Naive thymus-derived CD8-positive, alpha-beta T cell (primary cell): ENCODE measurements around the gene ENTPD7. TPM values are rescaled to one million over a fixed set of nuclear protein-coding genes. Genes with fewer than 3 reads are reported as not detected.
"Not testable (repeated sequence)": the region's sequence is repeated elsewhere in the genome, so short reads cannot be mapped to it uniquely, and the experiment has no call there.

Experiments used
- ATAC-seq, 2 donors: fragments of 150-1000 bp; cut with Tn5 transposase in 1 of 2; sonication (Bioruptor Pico), chemical (Tn5 transposase) in 1 of 2; 1 replicate in 1 of 2; 2 replicates in 1 of 2; pipeline ENCODE4 v1.10.0; 2021; ENCODE audit warnings: mild to moderate bottlenecking in 2 of 2, moderate library complexity in 2 of 2
- POLR2A ChIA-PET: fragments of 350-600 bp; sonication (Branson Sonifier 250); formaldehyde crosslinking; loops from one replicate; lab custom pipeline; 2021; ENCODE audit warnings: antibody characterized with exemption; lab: Charles Lee
- DNase-seq, 10 donors: peaks; one replicate each; pipeline versions ENCODE4 v3.0.0 to v3.0.0-alpha.2; 2020 to 2022
- H3K27ac Mint-ChIP-seq, 10 donors: one replicate each; pipeline ENCODE4 v1.8.0; 2020 to 2022; ENCODE audit warnings: mild to moderate bottlenecking in 10 of 10, mixed read lengths in 10 of 10, moderate library complexity in 4 of 10, inconsistent platforms in 1 of 10
- H3K27me3 Mint-ChIP-seq, 5 donors: one replicate each; pipeline ENCODE4 v1.8.0; 2021 to 2022; ENCODE audit warnings: mixed read lengths in 5 of 5
- H3K36me3 Mint-ChIP-seq, 3 donors: one replicate each; pipeline ENCODE4 v1.8.0; 2020 to 2022; ENCODE audit warnings: mixed read lengths in 3 of 3, mild to moderate bottlenecking in 2 of 3, inconsistent platforms in 1 of 3
- H3K4me1 Mint-ChIP-seq, 4 donors: one replicate each; pipeline ENCODE4 v1.8.0; 2021 to 2022; ENCODE audit warnings: mixed read lengths in 4 of 4
- H3K4me3 Mint-ChIP-seq, 10 donors: one replicate each; pipeline ENCODE4 v1.8.0; 2020 to 2022; ENCODE audit warnings: mild to moderate bottlenecking in 10 of 10, mixed read lengths in 10 of 10, moderate library complexity in 6 of 10, inconsistent platforms in 1 of 10
- H3K9me3 Mint-ChIP-seq, 9 donors: one replicate each; pipeline ENCODE4 v1.8.0; 2020 to 2022; ENCODE audit warnings: mixed read lengths in 9 of 9, mild to moderate bottlenecking in 3 of 9, inconsistent platforms in 1 of 9, moderate library complexity in 1 of 9
- polyA plus RNA-seq, 3 donors: library from polyadenylated mRNA; unstranded; fragments of 300-500 nt; fragmentation: Illumina TruSeq; gene quantifications; one replicate each; pipeline ENCODE4 v1.2.3, GENCODE V29; 2021
- total RNA-seq, 8 experiments: library from RNA in 2 of 8; stranded (reverse) in 2 of 8; gene quantifications; one replicate each; pipeline ENCODE4 v1.2.3 and lab custom pipeline; 2021 to 2026

Gene ENTPD7
- total and polyA plus RNA-seq, 5 experiments from 2014 or later = 0.33 to 2.9 (median 0.83) TPM

GRCh38 chr10:99621454-99622251 is 37.7 kb upstream of the ENTPD7 start:
- Mint-ChIP-seq H3K27ac (peak overlapping the region; percentile 77 to 99 (median 96)), H3K4me3 (peak overlapping the region; percentile 74 to 96 (median 90)), H3K9me3 (no peaks in the 10 kb centered on the region), H3K27me3 (no peaks in the 10 kb centered on the region), H3K4me1 (peaks cover 20 to 43% (median 38%) of the 10 kb centered on the region in 4 donors), H3K36me3 (peaks cover 0 to 3% (median 0%) of the 10 kb centered on the region in 3 donors)
- POLR2A ChIA-PET = interaction anchor here (1.0 to 2.9 kb wide), 3 partner anchors 32 to 191 kb away, joined by 3 to 18 read pairs (median 16); partner anchors contain the start of genes ENTPD7 and GOT1
- ATAC-seq = no peak
- DNase-seq = no peak

DNA sequence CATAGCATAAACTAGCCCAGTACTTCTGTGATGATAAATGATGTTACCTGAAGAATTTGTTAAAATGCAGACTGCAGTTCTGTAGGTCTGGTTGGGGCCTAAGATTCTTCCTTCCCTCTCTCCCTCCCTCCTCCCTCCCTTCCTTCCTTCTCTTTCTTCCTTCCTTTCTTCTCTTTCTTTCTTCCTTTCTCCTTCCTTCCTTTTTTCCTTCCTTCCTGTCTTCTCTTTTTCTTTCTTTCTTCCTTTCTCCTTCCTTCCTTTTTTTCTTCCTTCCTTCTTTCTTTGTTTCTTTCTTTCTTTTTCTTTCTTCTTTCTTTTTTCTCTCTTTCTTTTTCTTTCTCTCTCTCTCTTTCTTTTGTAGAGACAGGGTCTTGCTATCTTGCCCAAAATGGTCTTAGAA is 35.4 kb upstream of the ENTPD7 start:
- H3K9me3 Mint-ChIP-seq = no peaks in the 10 kb centered on the region
- peaks cover 0 to 4% (median 0%) of the 10 kb centered on the region in 5 donors for H3K27me3 Mint-ChIP-seq
- no peak for DNase-seq
- POLR2A ChIA-PET = no interaction called here
- no peak for ATAC-seq
- H3K4me3 Mint-ChIP-seq = no peak overlapping the region
- H3K36me3 Mint-ChIP-seq = no peaks in the 10 kb centered on the region
- peak overlapping the region in 3 of 10 donors; percentile 29 to 72 (median 66) for H3K27ac Mint-ChIP-seq
- H3K4me1 Mint-ChIP-seq = peaks cover 14 to 20% (median 17%) of the 10 kb centered on the region in 4 donors

GRCh38 chr10:99625124-99625523 is 34.2 kb upstream of the ENTPD7 start:
- peaks cover 9 to 15% (median 12%) of the 10 kb centered on the region in 4 donors for H3K4me1 Mint-ChIP-seq
- H3K36me3 Mint-ChIP-seq, ATAC-seq, H3K9me3 Mint-ChIP-seq, POLR2A ChIA-PET, H3K4me3 Mint-ChIP-seq, H3K27me3 Mint-ChIP-seq, DNase-seq, H3K27ac Mint-ChIP-seq: not testable (repeated sequence)

- Mint-ChIP-seq H3K9me3 (no peaks in the 10 kb centered on the region), H3K36me3 (no peaks in the 10 kb centered on the region), H3K4me1 (peaks cover 0 to under 1% (median 0%) of the 10 kb centered on the region in 4 donors), H3K4me3 (no peak overlapping the region), H3K27ac (no peak overlapping the region), H3K27me3 (peaks cover 12 to 24% (median 19%) of the 10 kb centered on the region in 5 donors)
- ATAC-seq (no peak), DNase-seq (no peak)
- POLR2A ChIA-PET = no interaction called here
Observed at GRCh38 chr10:99628923-99629624, 30.2 kb upstream of the ENTPD7 start.

- peaks cover 0 to 3% (median 0%) of the 10 kb centered on the region in 3 donors for H3K36me3 Mint-ChIP-seq
- H3K9me3 Mint-ChIP-seq = no peaks in the 10 kb centered on the region
- H3K27ac Mint-ChIP-seq = no peak overlapping the region
- POLR2A ChIA-PET = no interaction called here
- H3K4me3 Mint-ChIP-seq = no peak overlapping the region
- H3K27me3 Mint-ChIP-seq = peaks cover 13 to 30% (median 24%) of the 10 kb centered on the region in 5 donors
- no peaks in the 10 kb centered on the region for H3K4me1 Mint-ChIP-seq
- DNase-seq = no peak
- ATAC-seq = no peak
Observed at GRCh38 chr10:99629625-99629978, 29.7 kb upstream of the ENTPD7 start.

DNA sequence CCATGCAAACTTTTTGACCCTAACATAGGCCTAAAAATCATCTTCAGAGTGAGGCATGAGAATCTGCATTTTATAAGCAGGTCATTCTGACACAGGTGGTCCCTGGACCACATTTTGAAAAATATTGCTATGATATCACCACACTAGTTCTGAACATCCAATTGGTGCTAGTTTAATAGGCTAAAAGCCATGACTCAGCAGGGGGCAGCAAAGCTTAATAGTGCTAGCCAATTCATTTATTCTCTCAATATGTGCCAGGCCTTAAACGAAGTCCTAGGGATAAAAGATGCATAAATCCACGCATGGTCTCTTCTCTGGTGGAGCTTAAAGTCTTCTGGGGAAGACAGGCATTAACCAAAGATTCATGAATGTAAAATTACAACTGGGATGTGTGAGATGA is 28.9 kb upstream of the ENTPD7 start:
- Mint-ChIP-seq H3K36me3 (peaks cover 0 to 5% (median 0%) of the 10 kb centered on the region in 3 donors), H3K27me3 (peaks cover 15 to 34% (median 31%) of the 10 kb centered on the region in 5 donors), H3K27ac (no peak overlapping the region), H3K4me1 (no peaks in the 10 kb centered on the region), H3K9me3 (no peaks in the 10 kb centered on the region), H3K4me3 (no peak overlapping the region)
- POLR2A ChIA-PET = no interaction called here
- no peak for ATAC-seq
- DNase-seq = no peak

GRCh38 chr10:99630991-99631390 is 28.3 kb upstream of the ENTPD7 start:
- no peak overlapping the region for H3K4me3 Mint-ChIP-seq
- ATAC-seq (no peak), DNase-seq (no peak)
- H3K27me3 Mint-ChIP-seq = peaks cover 15 to 38% (median 31%) of the 10 kb centered on the region in 5 donors
- H3K27ac Mint-ChIP-seq = no peak overlapping the region
- peaks cover 0 to 5% (median 0%) of the 10 kb centered on the region in 3 donors for H3K36me3 Mint-ChIP-seq
- no peaks in the 10 kb centered on the region for H3K9me3 Mint-ChIP-seq
- no peaks in the 10 kb centered on the region for H3K4me1 Mint-ChIP-seq
- POLR2A ChIA-PET = no interaction called here

- Mint-ChIP-seq H3K36me3 (peaks cover 0 to 5% (median 0%) of the 10 kb centered on the region in 3 donors), H3K4me1 (no peaks in the 10 kb centered on the region), H3K9me3 (peaks cover 0 to 3% (median 0%) of the 10 kb centered on the region in 9 donors), H3K27me3 (peaks cover 16 to 43% (median 34%) of the 10 kb centered on the region in 5 donors), H3K27ac (no peak overlapping the region), H3K4me3 (no peak overlapping the region)
- DNase-seq (no peak), ATAC-seq (no peak)
- POLR2A ChIA-PET = no interaction called here
Observed at GRCh38 chr10:99631496-99631895, 27.8 kb upstream of the ENTPD7 start.

GRCh38 chr10:99633832-99634231 is 25.5 kb upstream of the ENTPD7 start:
- POLR2A ChIA-PET = no interaction called here
- peaks cover 17 to 55% (median 40%) of the 10 kb centered on the region in 5 donors for H3K27me3 Mint-ChIP-seq
- no peak overlapping the region for H3K4me3 Mint-ChIP-seq

DNA sequence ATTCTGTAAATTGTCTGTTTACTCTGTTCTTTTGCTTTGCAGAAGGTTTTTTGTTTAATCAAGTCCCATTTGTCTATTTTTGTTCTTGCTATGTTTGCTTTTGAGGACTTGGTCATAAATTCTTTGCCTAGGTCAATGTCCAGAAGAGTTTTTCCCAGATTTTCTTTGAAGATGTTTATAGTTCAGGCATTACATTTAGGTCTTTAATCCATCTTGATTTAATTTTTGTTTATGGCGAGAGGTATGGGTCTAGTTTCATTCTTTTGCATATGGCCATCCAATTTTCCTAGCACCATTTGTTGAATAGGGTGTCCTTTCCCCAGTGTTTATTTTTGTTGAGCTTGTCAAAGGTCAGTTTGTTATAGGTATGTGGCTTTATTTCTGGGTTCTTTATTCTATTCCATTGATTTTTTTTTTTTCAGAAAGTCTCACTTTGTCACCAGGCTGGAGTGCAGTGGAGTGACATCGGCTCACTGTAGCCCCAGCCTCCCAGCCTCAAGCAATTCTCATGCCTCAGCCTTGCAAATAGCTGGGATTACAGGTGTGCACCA is 11.6 kb upstream of the ENTPD7 start:
- Mint-ChIP-seq H3K27ac (no peak overlapping the region), H3K9me3 (peaks cover 0 to 31% (median 4%) of the 10 kb centered on the region in 9 donors), H3K36me3 (peaks cover 0 to 7% (median 2%) of the 10 kb centered on the region in 3 donors), H3K4me3 (no peak overlapping the region), H3K27me3 (peaks cover 10 to 51% (median 28%) of the 10 kb centered on the region in 5 donors), H3K4me1 (no peaks in the 10 kb centered on the region)
- no peak for DNase-seq
- no peak for ATAC-seq
- POLR2A ChIA-PET = no interaction called here

More at GRCh38 chr10:99633832-99634231, 25.5 kb upstream of the ENTPD7 start:
- DNase-seq = no peak
- H3K27ac Mint-ChIP-seq = no peak overlapping the region
- no peak for ATAC-seq
- peaks cover 0 to 5% (median 0%) of the 10 kb centered on the region in 3 donors for H3K36me3 Mint-ChIP-seq
- H3K4me1 Mint-ChIP-seq = no peaks in the 10 kb centered on the region
- peaks cover 0 to 11% (median 0%) of the 10 kb centered on the region in 9 donors for H3K9me3 Mint-ChIP-seq

DNA sequence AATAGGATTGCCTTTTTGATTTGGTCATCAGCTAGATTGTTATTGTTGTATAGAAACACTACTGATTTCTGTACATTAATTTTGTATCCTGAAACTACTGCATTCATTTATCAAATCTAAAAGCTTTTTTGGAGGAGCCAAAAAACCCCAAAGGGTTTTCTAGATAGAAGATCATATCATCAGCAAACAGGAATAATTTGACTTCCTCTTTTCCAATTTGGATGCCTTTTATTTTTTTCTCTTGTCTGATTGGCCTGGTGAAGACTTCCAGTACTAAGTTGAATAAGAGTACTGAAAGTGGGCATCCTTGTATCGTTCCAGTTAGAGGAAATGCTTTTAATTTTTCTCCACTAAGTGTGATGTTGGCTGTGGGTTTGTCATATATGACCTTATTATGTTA is 10.6 kb upstream of the ENTPD7 start:
- H3K4me3 Mint-ChIP-seq = no peak overlapping the region
- POLR2A ChIA-PET = no interaction called here
- peaks cover 0 to 31% (median 4%) of the 10 kb centered on the region in 9 donors for H3K9me3 Mint-ChIP-seq
- no peaks in the 10 kb centered on the region for H3K4me1 Mint-ChIP-seq
- H3K27ac Mint-ChIP-seq = no peak overlapping the region
- H3K27me3 Mint-ChIP-seq = peaks cover 12 to 55% (median 31%) of the 10 kb centered on the region in 5 donors
- no peak for DNase-seq
- ATAC-seq = no peak
- peaks cover 0 to 7% (median 2%) of the 10 kb centered on the region in 3 donors for H3K36me3 Mint-ChIP-seq

GRCh38 chr10:99652800-99653390 is 6.4 kb upstream of the ENTPD7 start:
- no peak overlapping the region for H3K4me3 Mint-ChIP-seq
- ATAC-seq (no peak), DNase-seq (no peak)
- POLR2A ChIA-PET = interaction anchor here (1.2 kb wide), 1 partner anchor 31 kb away, joined by 3 read pairs; no protein-coding TSS in a partner anchor
- peaks cover 12 to 49% (median 29%) of the 10 kb centered on the region in 5 donors for H3K27me3 Mint-ChIP-seq
- no peak overlapping the region for H3K27ac Mint-ChIP-seq
- H3K4me1 Mint-ChIP-seq = peaks cover 0 to 4% (median 0%) of the 10 kb centered on the region in 4 donors
- peaks cover 0 to 2% (median 0%) of the 10 kb centered on the region in 3 donors for H3K36me3 Mint-ChIP-seq
- H3K9me3 Mint-ChIP-seq = no peaks in the 10 kb centered on the region
